ENCODE results near the gene GTPBP10.

DNA sequence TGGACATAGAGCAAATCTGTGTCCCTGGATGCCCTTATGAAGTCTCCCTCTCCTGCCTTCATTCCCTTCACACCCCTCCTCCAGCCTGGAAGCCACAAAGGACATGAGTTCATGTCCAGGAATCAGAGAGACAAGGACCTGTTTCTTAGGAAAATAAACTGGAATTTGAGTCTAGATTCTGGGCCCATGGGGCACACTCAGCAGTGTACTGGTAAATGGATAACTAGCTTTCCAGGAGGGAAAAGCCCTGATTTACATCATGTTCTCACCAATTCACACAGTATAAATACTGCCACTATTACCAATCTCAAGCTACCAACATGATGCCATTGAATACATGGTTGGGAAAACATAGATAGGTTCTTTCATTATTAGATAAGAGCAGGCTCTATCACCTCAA is 35.3 kb upstream of the GTPBP10 start:
- no peak for TF ChIP-seq EZH2 (IDR thresholded peaks at IDR 0.05; ENCODE audit: low read length)
- TF ChIP-seq, protein P1, sequence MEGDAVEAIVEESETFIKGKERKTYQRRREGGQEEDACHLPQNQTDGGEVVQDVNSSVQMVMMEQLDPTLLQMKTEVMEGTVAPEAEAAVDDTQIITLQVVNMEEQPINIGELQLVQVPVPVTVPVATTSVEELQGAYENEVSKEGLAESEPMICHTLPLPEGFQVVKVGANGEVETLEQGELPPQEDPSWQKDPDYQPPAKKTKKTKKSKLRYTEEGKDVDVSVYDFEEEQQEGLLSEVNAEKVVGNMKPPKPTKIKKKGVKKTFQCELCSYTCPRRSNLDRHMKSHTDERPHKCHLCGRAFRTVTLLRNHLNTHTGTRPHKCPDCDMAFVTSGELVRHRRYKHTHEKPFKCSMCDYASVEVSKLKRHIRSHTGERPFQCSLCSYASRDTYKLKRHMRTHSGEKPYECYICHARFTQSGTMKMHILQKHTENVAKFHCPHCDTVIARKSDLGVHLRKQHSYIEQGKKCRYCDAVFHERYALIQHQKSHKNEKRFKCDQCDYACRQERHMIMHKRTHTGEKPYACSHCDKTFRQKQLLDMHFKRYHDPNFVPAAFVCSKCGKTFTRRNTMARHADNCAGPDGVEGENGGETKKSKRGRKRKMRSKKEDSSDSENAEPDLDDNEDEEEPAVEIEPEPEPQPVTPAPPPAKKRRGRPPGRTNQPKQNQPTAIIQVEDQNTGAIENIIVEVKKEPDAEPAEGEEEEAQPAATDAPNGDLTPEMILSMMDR (optimal IDR thresholded peaks at IDR 0.05 in 1 of 3, IDR thresholded peaks at IDR 0.05 in 1 of 3, conservative IDR thresholded peaks at IDR 0.05 in 1 of 3; ENCODE audit: extremely low read depth in 1 of 3, insufficient read depth in 2 of 3, low read length in 3 of 3): no peak

Measured in keratinocyte (primary cell).